Suppressor macrophage treated with lipopolysaccharide for 1 hour (primary cell): Measurements from ENCODE around the gene ECT2L.

Experiments used
- DNase-seq, 3 donors: peaks; one replicate each; pipeline ENCODE4 v3.0.0-alpha.2; 2020 to 2022

Gene ECT2L

DNA sequence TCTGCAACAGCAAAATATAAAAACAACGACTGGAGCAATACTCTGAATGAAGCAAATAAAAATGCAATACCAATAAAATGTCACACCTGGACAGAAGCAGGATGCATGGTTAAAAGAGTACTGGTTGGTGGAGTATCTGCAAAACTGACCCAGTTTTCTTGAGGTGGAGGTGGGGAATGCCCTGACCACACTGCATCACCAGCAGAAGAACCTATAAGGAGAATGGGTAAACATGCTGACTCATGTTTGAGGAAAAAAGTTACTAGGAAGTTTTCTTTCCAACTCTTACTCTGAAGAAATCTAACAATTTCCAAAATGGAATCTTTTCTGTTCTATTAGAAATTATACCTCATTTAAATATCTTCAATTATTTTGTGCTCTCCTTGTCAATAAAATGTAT lies 148.5 kb downstream of the ECT2L start:
- peak; percentile 30 to 39 (median 32) for DNase-seq

DNA sequence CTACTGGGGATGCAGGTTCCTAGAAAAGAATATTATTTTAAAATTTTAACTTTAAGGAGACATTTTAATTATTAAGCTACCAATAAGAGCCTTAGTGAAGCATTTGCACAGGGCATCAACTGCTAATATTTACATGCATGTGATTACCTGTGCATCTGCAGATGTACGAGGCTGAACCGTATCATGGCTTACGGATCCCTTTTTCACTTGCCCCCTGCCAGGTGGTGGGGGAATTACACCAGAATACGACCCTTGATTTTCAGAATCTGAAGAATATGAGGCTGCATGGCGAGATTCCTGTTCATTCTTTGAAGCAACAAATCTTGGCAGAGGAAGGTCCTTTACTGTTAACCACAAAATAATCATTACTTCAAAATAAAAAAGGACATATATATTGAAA lies 149.5 kb downstream of the ECT2L start:
- DNase-seq: no peak

DNA sequence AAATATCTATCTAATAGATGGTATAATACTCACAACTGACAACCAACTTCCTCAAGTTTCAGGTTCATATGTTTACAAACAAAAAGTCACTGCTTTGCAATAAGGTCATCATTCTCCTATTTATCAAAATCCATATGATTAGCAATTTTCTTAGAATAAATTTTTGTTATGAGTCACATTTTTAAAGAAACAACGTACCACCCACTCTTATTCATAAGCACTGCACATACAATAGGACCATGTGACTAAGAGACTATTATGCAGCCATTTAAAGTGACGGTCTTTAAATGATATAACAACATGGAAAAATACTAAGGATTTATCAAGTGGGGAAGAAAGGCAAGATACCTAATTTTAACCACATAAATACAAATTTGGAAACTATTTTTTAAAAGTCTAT lies 152.1 kb downstream of the ECT2L start:
- DNase-seq: peak in 2 of 3 donors; percentile 52 to 58

DNA sequence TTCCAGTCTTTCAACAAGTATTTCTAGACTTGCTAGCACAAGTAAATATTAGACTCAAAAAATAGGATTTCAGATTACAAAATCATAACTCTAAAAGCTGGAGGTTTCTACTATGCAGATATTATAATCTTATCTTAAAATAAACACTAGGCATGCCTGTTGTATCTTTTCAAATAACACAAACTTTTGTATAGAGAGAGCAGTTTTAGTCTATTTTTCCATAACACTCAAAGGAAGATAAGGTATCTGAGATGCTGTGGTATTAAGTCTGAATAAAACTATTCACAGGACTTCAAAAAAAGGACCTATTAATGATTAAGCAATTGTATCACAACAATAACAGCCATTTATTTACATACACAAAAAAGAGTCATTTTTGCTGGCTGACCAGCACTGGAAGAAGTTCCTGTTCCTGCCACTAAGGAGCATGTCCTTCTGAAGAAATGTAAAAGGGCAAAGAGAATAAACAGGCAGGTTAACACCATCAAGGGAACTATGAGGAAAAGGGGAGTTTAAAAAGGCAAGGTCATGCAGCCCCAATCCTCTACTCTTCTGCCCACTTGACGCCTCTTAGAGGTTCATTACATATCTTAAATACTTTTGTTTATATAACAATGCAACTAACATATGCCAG lies 152.8 kb downstream of the ECT2L start:
- DNase-seq: peak in 2 of 3 donors; percentile 22 to 37

DNA sequence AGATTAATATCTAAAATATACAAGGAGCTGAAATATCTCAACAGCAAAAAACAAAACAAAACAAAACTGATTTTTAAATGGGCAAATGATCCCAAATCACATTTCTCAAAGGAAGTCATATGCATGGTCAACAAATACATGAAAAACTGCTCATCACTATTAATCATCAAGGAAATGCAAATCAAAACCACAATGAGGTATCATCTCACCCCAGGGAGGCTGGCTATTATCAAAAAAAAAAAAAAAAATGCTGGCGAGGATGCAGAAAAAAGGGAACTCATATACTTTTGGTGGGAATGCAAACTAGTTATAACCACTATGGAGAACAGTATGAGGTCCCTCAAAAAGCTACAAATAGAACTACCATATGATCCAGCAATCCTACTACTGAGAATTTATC lies 157.6 kb downstream of the ECT2L start:
- peak; percentile 29 to 83 (median 57) for DNase-seq
